Measurements from ENCODE around the gene SGTA. TPM values are rescaled to one million over a fixed set of nuclear protein-coding genes. Genes with fewer than 3 reads are reported as not detected.

SGTA gene
- total and polyA plus RNA-seq, 2 experiments from 2014 or later: 71.6 to 102 TPM

DNA sequence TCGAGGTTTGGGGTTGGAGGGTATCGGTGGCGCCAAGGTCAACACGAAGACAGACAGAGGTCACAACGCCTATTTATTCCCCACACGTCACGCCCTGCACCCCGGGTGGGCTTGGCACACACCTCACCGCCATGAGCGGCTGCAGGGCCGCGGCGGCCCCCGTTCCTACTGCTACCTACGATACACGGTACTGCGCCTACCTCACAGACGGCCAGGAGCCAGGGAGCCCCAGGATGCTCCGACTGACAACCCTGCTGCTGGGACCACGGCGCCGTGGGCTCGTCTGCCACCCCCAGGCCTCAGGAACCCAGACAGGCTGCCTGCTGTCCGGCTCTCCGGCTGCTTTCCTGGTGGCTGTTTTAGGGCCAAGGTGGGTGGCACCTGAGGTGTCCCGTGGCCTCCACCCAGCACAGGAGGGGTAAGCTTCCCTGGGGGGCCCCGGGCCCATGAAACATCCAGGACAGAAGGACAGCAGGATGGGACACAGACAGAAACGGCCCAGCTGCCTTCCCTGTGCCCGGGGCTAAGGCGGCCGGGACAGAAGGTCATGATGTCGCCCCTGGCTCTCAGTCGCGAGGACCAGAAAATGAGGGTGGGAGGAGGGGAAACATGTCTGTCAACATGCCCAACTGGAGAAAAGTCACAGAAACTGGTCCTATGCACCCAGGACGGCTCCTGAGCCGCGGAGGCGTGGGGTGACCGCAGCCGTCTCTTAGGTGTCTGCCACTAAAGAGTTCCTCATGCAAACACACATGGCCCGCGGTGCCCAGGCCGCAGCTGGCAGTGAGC is 28.2 kb downstream of the SGTA start:
- no peak for ATAC-seq
- Histone ChIP-seq H3K4me2 (no peak overlapping the region), H3K4me3 (no peak overlapping the region), H3K27ac (ENCODE audit: low read depth) (no peak overlapping the region), H3K27me3 (ENCODE audit: insufficient read depth) (no peaks in the 10 kb centered on the region), H3K79me2 (replicated peaks; ENCODE audit: insufficient read depth) (no peaks in the 10 kb centered on the region), H3F3A (replicated peaks; ENCODE audit: low read depth) (no peaks in the 10 kb centered on the region), H4K20me1 (replicated peaks; ENCODE audit: insufficient read depth) (no peaks in the 10 kb centered on the region; the same call in 1 of the 2 replicates), H3K4me1 (ENCODE audit: insufficient read depth) (no peaks in the 10 kb centered on the region), H3K36me3 (ENCODE audit: insufficient read depth) (peaks cover 6% of the 10 kb centered on the region), H3K9me2 (ENCODE audit: insufficient read depth) (no peaks in the 10 kb centered on the region), H2AFZ (no peak overlapping the region)
- H3K27me3 Mint-ChIP-seq (ENCODE audit: insufficient read depth, low read depth, poor library complexity): peaks cover 16% of the 10 kb centered on the region
- no peak overlapping the region for H3K27ac Mint-ChIP-seq
- H3K4me3 Mint-ChIP-seq: no peak overlapping the region
- peaks cover 50% of the 10 kb centered on the region for H3K36me3 Mint-ChIP-seq (ENCODE audit: low read depth)
- no peak for DNase-seq (ENCODE audit: low spot score)
- TF ChIP-seq POLR2AphosphoS5 (IDR thresholded peaks at IDR 0.05; ENCODE audit: low read depth) (no peak), NANOG (IDR thresholded peaks at IDR 0.05; ENCODE audit: borderline replicate concordance) (no peak), JUNB (IDR thresholded peaks at IDR 0.05; ENCODE audit: unreplicated experiment) (no peak), ZNF331 (CRISPR knock-in tag; IDR thresholded peaks at IDR 0.05; ENCODE audit: low read depth) (no peak), STAT1 (IDR thresholded peaks at IDR 0.05; ENCODE audit: unreplicated experiment) (no peak), EZH2 (IDR thresholded peaks at IDR 0.05; ENCODE audit: low read depth, unreplicated experiment) (no peak), CREB1 (CRISPR knock-in tag; IDR thresholded peaks at IDR 0.05; ENCODE audit: low read depth) (no peak), EZH2phosphoT487 (IDR thresholded peaks at IDR 0.05; ENCODE audit: unreplicated experiment) (no peak), ZNF114 (CRISPR knock-in tag; IDR thresholded peaks at IDR 0.05) (no peak)
- TF ChIP-seq, protein P1, sequence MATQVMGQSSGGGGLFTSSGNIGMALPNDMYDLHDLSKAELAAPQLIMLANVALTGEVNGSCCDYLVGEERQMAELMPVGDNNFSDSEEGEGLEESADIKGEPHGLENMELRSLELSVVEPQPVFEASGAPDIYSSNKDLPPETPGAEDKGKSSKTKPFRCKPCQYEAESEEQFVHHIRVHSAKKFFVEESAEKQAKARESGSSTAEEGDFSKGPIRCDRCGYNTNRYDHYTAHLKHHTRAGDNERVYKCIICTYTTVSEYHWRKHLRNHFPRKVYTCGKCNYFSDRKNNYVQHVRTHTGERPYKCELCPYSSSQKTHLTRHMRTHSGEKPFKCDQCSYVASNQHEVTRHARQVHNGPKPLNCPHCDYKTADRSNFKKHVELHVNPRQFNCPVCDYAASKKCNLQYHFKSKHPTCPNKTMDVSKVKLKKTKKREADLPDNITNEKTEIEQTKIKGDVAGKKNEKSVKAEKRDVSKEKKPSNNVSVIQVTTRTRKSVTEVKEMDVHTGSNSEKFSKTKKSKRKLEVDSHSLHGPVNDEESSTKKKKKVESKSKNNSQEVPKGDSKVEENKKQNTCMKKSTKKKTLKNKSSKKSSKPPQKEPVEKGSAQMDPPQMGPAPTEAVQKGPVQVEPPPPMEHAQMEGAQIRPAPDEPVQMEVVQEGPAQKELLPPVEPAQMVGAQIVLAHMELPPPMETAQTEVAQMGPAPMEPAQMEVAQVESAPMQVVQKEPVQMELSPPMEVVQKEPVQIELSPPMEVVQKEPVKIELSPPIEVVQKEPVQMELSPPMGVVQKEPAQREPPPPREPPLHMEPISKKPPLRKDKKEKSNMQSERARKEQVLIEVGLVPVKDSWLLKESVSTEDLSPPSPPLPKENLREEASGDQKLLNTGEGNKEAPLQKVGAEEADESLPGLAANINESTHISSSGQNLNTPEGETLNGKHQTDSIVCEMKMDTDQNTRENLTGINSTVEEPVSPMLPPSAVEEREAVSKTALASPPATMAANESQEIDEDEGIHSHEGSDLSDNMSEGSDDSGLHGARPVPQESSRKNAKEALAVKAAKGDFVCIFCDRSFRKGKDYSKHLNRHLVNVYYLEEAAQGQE (IDR thresholded peaks at IDR 0.05; ENCODE audit: unreplicated experiment): no peak
- TF ChIP-seq, protein P2, sequence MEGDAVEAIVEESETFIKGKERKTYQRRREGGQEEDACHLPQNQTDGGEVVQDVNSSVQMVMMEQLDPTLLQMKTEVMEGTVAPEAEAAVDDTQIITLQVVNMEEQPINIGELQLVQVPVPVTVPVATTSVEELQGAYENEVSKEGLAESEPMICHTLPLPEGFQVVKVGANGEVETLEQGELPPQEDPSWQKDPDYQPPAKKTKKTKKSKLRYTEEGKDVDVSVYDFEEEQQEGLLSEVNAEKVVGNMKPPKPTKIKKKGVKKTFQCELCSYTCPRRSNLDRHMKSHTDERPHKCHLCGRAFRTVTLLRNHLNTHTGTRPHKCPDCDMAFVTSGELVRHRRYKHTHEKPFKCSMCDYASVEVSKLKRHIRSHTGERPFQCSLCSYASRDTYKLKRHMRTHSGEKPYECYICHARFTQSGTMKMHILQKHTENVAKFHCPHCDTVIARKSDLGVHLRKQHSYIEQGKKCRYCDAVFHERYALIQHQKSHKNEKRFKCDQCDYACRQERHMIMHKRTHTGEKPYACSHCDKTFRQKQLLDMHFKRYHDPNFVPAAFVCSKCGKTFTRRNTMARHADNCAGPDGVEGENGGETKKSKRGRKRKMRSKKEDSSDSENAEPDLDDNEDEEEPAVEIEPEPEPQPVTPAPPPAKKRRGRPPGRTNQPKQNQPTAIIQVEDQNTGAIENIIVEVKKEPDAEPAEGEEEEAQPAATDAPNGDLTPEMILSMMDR (conservative IDR thresholded peaks at IDR 0.05; ENCODE audit: low read depth in 2 of 2): no peak
- TF ChIP-seq, protein P3, sequence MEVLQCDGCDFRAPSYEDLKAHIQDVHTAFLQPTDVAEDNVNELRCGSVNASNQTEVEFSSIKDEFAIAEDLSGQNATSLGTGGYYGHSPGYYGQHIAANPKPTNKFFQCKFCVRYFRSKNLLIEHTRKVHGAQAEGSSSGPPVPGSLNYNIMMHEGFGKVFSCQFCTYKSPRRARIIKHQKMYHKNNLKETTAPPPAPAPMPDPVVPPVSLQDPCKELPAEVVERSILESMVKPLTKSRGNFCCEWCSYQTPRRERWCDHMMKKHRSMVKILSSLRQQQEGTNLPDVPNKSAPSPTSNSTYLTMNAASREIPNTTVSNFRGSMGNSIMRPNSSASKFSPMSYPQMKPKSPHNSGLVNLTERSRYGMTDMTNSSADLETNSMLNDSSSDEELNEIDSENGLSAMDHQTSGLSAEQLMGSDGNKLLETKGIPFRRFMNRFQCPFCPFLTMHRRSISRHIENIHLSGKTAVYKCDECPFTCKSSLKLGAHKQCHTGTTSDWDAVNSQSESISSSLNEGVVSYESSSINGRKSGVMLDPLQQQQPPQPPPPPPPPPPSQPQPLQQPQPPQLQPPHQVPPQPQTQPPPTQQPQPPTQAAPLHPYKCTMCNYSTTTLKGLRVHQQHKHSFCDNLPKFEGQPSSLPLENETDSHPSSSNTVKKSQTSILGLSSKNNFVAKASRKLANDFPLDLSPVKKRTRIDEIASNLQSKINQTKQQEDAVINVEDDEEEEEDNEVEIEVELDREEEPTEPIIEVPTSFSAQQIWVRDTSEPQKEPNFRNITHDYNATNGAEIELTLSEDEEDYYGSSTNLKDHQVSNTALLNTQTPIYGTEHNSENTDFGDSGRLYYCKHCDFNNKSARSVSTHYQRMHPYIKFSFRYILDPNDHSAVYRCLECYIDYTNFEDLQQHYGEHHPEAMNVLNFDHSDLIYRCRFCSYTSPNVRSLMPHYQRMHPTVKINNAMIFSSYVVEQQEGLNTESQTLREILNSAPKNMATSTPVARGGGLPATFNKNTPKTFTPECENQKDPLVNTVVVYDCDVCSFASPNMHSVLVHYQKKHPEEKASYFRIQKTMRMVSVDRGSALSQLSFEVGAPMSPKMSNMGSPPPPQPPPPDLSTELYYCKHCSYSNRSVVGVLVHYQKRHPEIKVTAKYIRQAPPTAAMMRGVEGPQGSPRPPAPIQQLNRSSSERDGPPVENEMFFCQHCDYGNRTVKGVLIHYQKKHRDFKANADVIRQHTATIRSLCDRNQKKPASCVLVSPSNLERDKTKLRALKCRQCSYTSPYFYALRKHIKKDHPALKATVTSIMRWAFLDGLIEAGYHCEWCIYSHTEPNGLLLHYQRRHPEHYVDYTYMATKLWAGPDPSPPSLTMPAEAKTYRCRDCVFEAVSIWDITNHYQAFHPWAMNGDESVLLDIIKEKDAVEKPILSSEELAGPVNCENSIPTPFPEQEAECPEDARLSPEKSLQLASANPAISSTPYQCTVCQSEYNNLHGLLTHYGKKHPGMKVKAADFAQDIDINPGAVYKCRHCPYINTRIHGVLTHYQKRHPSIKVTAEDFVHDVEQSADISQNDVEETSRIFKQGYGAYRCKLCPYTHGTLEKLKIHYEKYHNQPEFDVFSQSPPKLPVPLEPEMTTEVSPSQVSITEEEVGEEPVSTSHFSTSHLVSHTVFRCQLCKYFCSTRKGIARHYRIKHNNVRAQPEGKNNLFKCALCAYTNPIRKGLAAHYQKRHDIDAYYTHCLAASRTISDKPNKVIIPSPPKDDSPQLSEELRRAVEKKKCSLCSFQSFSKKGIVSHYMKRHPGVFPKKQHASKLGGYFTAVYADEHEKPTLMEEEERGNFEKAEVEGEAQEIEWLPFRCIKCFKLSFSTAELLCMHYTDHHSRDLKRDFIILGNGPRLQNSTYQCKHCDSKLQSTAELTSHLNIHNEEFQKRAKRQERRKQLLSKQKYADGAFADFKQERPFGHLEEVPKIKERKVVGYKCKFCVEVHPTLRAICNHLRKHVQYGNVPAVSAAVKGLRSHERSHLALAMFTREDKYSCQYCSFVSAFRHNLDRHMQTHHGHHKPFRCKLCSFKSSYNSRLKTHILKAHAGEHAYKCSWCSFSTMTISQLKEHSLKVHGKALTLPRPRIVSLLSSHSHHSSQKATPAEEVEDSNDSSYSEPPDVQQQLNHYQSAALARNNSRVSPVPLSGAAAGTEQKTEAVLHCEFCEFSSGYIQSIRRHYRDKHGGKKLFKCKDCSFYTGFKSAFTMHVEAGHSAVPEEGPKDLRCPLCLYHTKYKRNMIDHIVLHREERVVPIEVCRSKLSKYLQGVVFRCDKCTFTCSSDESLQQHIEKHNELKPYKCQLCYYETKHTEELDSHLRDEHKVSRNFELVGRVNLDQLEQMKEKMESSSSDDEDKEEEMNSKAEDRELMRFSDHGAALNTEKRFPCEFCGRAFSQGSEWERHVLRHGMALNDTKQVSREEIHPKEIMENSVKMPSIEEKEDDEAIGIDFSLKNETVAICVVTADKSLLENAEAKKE (CRISPR knock-in tag; IDR thresholded peaks at IDR 0.05): no peak
- TF ChIP-seq, protein P4, sequence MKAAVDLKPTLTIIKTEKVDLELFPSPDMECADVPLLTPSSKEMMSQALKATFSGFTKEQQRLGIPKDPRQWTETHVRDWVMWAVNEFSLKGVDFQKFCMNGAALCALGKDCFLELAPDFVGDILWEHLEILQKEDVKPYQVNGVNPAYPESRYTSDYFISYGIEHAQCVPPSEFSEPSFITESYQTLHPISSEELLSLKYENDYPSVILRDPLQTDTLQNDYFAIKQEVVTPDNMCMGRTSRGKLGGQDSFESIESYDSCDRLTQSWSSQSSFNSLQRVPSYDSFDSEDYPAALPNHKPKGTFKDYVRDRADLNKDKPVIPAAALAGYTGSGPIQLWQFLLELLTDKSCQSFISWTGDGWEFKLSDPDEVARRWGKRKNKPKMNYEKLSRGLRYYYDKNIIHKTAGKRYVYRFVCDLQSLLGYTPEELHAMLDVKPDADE (IDR thresholded peaks at IDR 0.05): no peak
- no peaks in the 10 kb centered on the region for H3K4me1 Mint-ChIP-seq
- H3K9me3 Mint-ChIP-seq: no peaks in the 10 kb centered on the region
